H9 (cell line): ENCODE results near the gene OLFM1. TPM values are rescaled to one million over a fixed set of nuclear protein-coding genes. Genes with fewer than 3 reads are reported as not detected.

Experiments used
- DNase-seq: peaks from one replicate; pipeline ENCODE4 v3.0.0-alpha.2; 2017
- H2AFZ ChIP-seq: one replicate; pipeline ENCODE4 v1.6.1; 2013; ENCODE audit warnings: mild to moderate bottlenecking, low read length, control low read depth, moderate library complexity
- H2AK5ac ChIP-seq: 2 replicates; pipeline ENCODE4 v1.6.1; 2013; ENCODE audit warnings: low read length, control low read depth, mixed read lengths; ENCODE audit not compliant: insufficient read length
- H2BK120ac ChIP-seq: one replicate; pipeline ENCODE4 v1.6.1; 2013; ENCODE audit warnings: low read depth, mild to moderate bottlenecking, low read length, control low read depth, inconsistent platforms; ENCODE audit not compliant: poor library complexity, severe bottlenecking
- H2BK12ac ChIP-seq: 2 replicates; pipeline ENCODE4 v1.6.1; 2013; ENCODE audit warnings: low read length, control low read depth, mixed read lengths, low read depth; ENCODE audit not compliant: insufficient read length
- H2BK15ac ChIP-seq: 2 replicates; pipeline ENCODE4 v1.6.1; 2013; ENCODE audit warnings: low read depth, low read length, control low read depth
- H2BK20ac ChIP-seq: one replicate; pipeline ENCODE4 v1.6.1; 2013; ENCODE audit warnings: low read depth, mild to moderate bottlenecking, low read length, control low read depth, inconsistent platforms; ENCODE audit not compliant: poor library complexity, severe bottlenecking
- H2BK5ac ChIP-seq: 2 replicates; pipeline ENCODE4 v1.6.1; 2013; ENCODE audit warnings: low read length, control low read depth, mixed read lengths; ENCODE audit not compliant: insufficient read length
- H3K14ac ChIP-seq: 2 replicates; pipeline ENCODE4 v1.6.1; 2013; ENCODE audit warnings: low read length, control low read depth; ENCODE audit not compliant: insufficient read depth
- H3K18ac ChIP-seq: 2 replicates; pipeline ENCODE4 v1.6.1; 2013; ENCODE audit warnings: low read depth, mild to moderate bottlenecking, mixed read lengths, low read length, control low read depth; ENCODE audit not compliant: insufficient read length
- H3K23ac ChIP-seq: 2 replicates; pipeline ENCODE4 v1.6.1; 2013; ENCODE audit warnings: low read length, control low read depth, mixed read lengths, low read depth; ENCODE audit not compliant: insufficient read length
- H3K23me2 ChIP-seq: 2 replicates; pipeline ENCODE4 v1.6.1; 2013; ENCODE audit warnings: low read depth, mild to moderate bottlenecking, mixed read lengths, low read length, control low read depth; ENCODE audit not compliant: insufficient read length, poor library complexity, severe bottlenecking
- H3K27ac ChIP-seq: 2 replicates; pipeline ENCODE4 v1.5.1; 2013; ENCODE audit warnings: low read length, control low read depth, mixed read lengths, low read depth; ENCODE audit not compliant: insufficient read length
- H3K27me3 ChIP-seq: 2 replicates; pipeline ENCODE4 v1.6.1; 2013; ENCODE audit warnings: low read length, control low read depth, inconsistent platforms; ENCODE audit not compliant: insufficient read depth
- H3K4ac ChIP-seq: 2 replicates; pipeline ENCODE4 v1.6.1; 2013; ENCODE audit warnings: low read depth, mild to moderate bottlenecking, control low read depth, inconsistent platforms, low read length, moderate library complexity
- H3K4me1 ChIP-seq: 2 replicates; pipeline ENCODE4 v1.6.1; 2013; ENCODE audit warnings: low read length, control low read depth, inconsistent platforms; ENCODE audit not compliant: insufficient read depth
- H3K4me2 ChIP-seq: 2 replicates; pipeline ENCODE4 v1.6.1; 2013; ENCODE audit warnings: low read length, control low read depth, mixed read lengths; ENCODE audit not compliant: insufficient read length, insufficient read depth
- H3K56ac ChIP-seq: 2 replicates; pipeline ENCODE4 v1.6.1; 2013; ENCODE audit warnings: low read depth, mild to moderate bottlenecking, mixed read lengths, low read length, control low read depth; ENCODE audit not compliant: insufficient read length
- H3K79me1 ChIP-seq: 2 replicates; pipeline ENCODE4 v1.6.1; 2013; ENCODE audit warnings: low read depth, mild to moderate bottlenecking, moderate library complexity, low read length, control low read depth, inconsistent platforms; ENCODE audit not compliant: insufficient read depth, poor library complexity, severe bottlenecking
- H3K79me2 ChIP-seq: 2 replicates; pipeline ENCODE4 v1.6.1; 2013; ENCODE audit warnings: low read length, control low read depth, inconsistent platforms; ENCODE audit not compliant: insufficient read depth
- H3K9ac ChIP-seq: 2 replicates; pipeline ENCODE4 v1.6.1; 2013; ENCODE audit warnings: low read length, control low read depth, mixed read lengths; ENCODE audit not compliant: insufficient read length; ENCODE audit errors: extremely low read depth
- H3K9me3 ChIP-seq: one replicate; pipeline ENCODE4 v1.6.1; 2013; ENCODE audit warnings: low read depth, low read length, inconsistent platforms; ENCODE audit not compliant: control insufficient read depth
- H3T11ph ChIP-seq: one replicate; pipeline ENCODE4 v1.6.1; 2013; ENCODE audit warnings: mild to moderate bottlenecking, low read length, control low read depth, inconsistent platforms
- H4K20me1 ChIP-seq: one replicate; pipeline ENCODE4 v1.6.1; 2013; ENCODE audit not compliant: control insufficient read depth, insufficient read length, insufficient read depth
- H4K5ac ChIP-seq: 2 replicates; pipeline ENCODE4 v1.6.1; 2013; ENCODE audit warnings: low read depth, mild to moderate bottlenecking, mixed read lengths, low read length, control low read depth; ENCODE audit not compliant: insufficient read length
- H4K8ac ChIP-seq: replicated peaks from 2 replicates; pipeline ENCODE4 v1.6.1; 2013; ENCODE audit warnings: low read length, control low read depth, mixed read lengths, low read depth; ENCODE audit not compliant: insufficient read length
- H4K91ac ChIP-seq: 2 replicates; pipeline ENCODE4 v1.6.1; 2013; ENCODE audit warnings: low read depth, mild to moderate bottlenecking, moderate library complexity, mixed read lengths, low read length, control low read depth; ENCODE audit not compliant: insufficient read length
- H3K27ac Mint-ChIP-seq, 3 experiments: 2 replicates in 2 of 3; 3 replicates in 1 of 3; pipeline ENCODE4 v1.8.0; 2020 to 2021; ENCODE audit warnings: mixed read lengths in 3 of 3, mild to moderate bottlenecking in 1 of 3, moderate library complexity in 1 of 3
- H3K27me3 Mint-ChIP-seq: 2 replicates; pipeline ENCODE4 v1.8.0; 2021; ENCODE audit warnings: low read depth, mild to moderate bottlenecking, moderate library complexity, mixed read lengths
- H3K36me3 Mint-ChIP-seq, 3 experiments: 2 replicates in 2 of 3; 3 replicates in 1 of 3; pipeline ENCODE4 v1.8.0; 2020 to 2021; ENCODE audit warnings: low read depth in 3 of 3, mixed read lengths in 3 of 3; ENCODE audit not compliant: insufficient read depth in 1 of 3
- H3K4me1 Mint-ChIP-seq, 2 experiments: 2 replicates each; pipeline ENCODE4 v1.8.0; 2020; ENCODE audit warnings: mixed read lengths in 2 of 2
- H3K4me3 Mint-ChIP-seq, 2 experiments: 2 replicates in 1 of 2; 3 replicates in 1 of 2; pipeline ENCODE4 v1.8.0; 2020 to 2021; ENCODE audit warnings: mild to moderate bottlenecking in 2 of 2, mixed read lengths in 2 of 2, moderate library complexity in 1 of 2
- H3K9me3 Mint-ChIP-seq, 2 experiments: 2 replicates in 1 of 2; 3 replicates in 1 of 2; pipeline ENCODE4 v1.8.0; 2020; ENCODE audit warnings: mild to moderate bottlenecking in 2 of 2, mixed read lengths in 2 of 2, moderate library complexity in 1 of 2
- CTCF ChIP-seq: fragments of 200-600 bp; sonication (generic); conservative IDR thresholded peaks from 3 replicates; pipeline ENCODE4 v1.8.0; 2021; ENCODE audit warnings: antibody characterized with exemption, mild to moderate bottlenecking
- WGBS: extraction: QIAGEN DNeasy Blood & Tissue Kit; methylation state at CpG from one replicate; pipeline ENCODE4 v1.1.7; 2013; ENCODE audit warnings: missing lambda C conversion rate, low lambda C conversion rate, mixed read lengths; ENCODE audit not compliant: insufficient read length; ENCODE audit errors: extremely low coverage; 5-methylcytosine and 5-hydroxymethylcytosine counted together
- total RNA-seq: library from RNA; stranded (reverse); gene quantifications from 2 replicates; pipeline ENCODE4 v1.2.1, GENCODE V29; 2021

OLFM1 gene
- total RNA-seq, 1 experiment from 2014 or later, result 34.1 TPM

DNA sequence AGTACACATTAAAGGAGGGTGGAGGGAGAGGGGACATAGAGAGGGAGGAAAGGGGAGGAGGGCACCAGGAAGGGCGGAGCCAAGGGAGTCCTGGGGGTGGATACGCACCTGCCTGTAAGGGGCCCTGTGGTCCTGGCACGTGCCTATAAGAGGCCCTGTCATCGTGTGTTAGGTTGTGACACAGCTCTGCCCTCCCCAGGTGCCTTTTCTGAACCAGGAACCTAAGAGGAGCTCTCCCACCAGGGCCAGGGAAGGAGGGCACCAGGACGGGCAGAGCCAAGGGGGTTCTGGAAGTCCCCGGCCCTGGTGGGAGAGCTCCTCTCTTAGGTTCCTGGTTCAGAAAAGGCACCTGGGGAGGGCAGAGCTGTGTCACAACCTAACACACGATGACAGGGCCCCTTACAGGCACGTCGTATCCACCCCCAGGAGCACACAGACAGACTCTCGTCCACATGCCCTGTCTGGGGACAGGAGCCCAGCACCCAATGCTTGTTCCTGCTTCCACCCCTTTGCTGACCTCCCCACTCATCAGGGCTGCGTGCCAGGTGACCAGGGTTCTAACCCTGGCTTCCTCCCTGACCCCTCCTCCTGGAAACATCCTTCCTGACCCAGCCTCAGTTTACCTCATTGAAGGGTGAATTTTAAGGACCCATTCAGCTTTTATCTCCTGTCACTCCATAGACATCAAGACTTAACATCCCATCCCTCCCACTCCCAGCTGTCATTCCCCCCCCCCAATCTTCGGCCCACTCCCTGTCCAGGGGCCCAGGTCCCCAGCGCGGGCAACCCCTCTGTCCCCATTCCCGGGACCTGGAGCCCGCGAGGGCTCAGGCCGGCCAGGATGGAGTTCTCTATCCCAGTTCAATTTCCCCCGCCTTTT lies 12.9 kb upstream of the OLFM1 start:
- no peak overlapping the region for H3K9ac ChIP-seq

More for the DNA sequence above, 12.9 kb upstream of the OLFM1 start:
- no peak overlapping the region for H2BK20ac ChIP-seq
- H3K27me3 ChIP-seq, result no peaks in the 10 kb centered on the region; the same call in 1 of the 2 replicates
- H4K20me1 ChIP-seq, result no peaks in the 10 kb centered on the region
- H2BK15ac ChIP-seq, result no peak overlapping the region
- peaks cover 5% of the 10 kb centered on the region for H3K23me2 ChIP-seq
- no peak overlapping the region for H2BK5ac ChIP-seq
- no peaks in the 10 kb centered on the region; a peak in 1 of 7 replicates for H3K36me3 Mint-ChIP-seq
- no peaks in the 10 kb centered on the region for H3K79me1 ChIP-seq
- H3K56ac ChIP-seq, result no peak overlapping the region
- WGBS, result no CpG with 5 or more reads among the region's 19 CpGs
- peaks cover 0 to 2% of the 10 kb centered on the region in 2 experiments; a peak in 1 of 5 replicates for H3K9me3 Mint-ChIP-seq
- no peaks in the 10 kb centered on the region for H3K4me1 ChIP-seq
- H2AK5ac ChIP-seq, result no peak overlapping the region
- H2BK12ac ChIP-seq, result no peak overlapping the region
- H3K79me2 ChIP-seq, result no peaks in the 10 kb centered on the region
- H3K9me3 ChIP-seq, result no peaks in the 10 kb centered on the region
- H3K27me3 Mint-ChIP-seq, result peaks cover 53% of the 10 kb centered on the region
- H2BK120ac ChIP-seq, result no peak overlapping the region
- H3K18ac ChIP-seq, result no peak overlapping the region
- no peak overlapping the region for H3K27ac Mint-ChIP-seq
- H2AFZ ChIP-seq, result no peak overlapping the region
- no peak for TF ChIP-seq CTCF
- H3K4ac ChIP-seq, result no peak overlapping the region
- H3K4me2 ChIP-seq, result peak overlapping the region; percentile 1
- peaks cover 12 to 28% of the 10 kb centered on the region in 2 experiments for H3K4me1 Mint-ChIP-seq
- no peak overlapping the region for H4K8ac ChIP-seq
- H3K14ac ChIP-seq, result no peak overlapping the region
- H3K4me3 Mint-ChIP-seq, result peak overlapping the region; percentile 61 to 75
- no peak overlapping the region for H4K91ac ChIP-seq
- H3K27ac ChIP-seq, result no peak overlapping the region
- H4K5ac ChIP-seq, result no peak overlapping the region
- no peak overlapping the region for H3T11ph ChIP-seq
- H3K23ac ChIP-seq, result no peak overlapping the region
- peak; percentile 30 for DNase-seq
